GM23338 (cell line): ENCODE data around the gene ZNF689. TPM values are rescaled to one million over a fixed set of nuclear protein-coding genes. Genes with fewer than 3 reads are reported as not detected.
A peak's percentile ranks its signal among the peaks of the same experiment; 100 is the strongest.
"Not testable (repeated sequence)": the region's sequence is repeated elsewhere in the genome, so short reads cannot be mapped to it uniquely, and the experiment has no call there.

Experiments
- ATAC-seq: fragments of 200-7000 bp; cut with Tn5 transposase; 3 replicates; pipeline ENCODE4 v1.9.1; 2020
- DNase-seq: peaks from one replicate; pipeline ENCODE4 v3.0.0-alpha.2; 2015; ENCODE audit warnings: low spot score
- H2AFZ ChIP-seq: fragments of 200-600 bp; sonication (generic); 2 replicates; pipeline ENCODE4 v1.8.0; 2016; ENCODE audit warnings: antibody characterized with exemption, mild to moderate bottlenecking, moderate library complexity
- H3F3A ChIP-seq: fragments of 200-600 bp; sonication (generic); replicated peaks from 2 replicates; pipeline ENCODE4 v1.8.0; 2017; ENCODE audit warnings: antibody characterized with exemption, mixed run types, low read depth
- H3K27ac ChIP-seq: fragments of 200-600 bp; sonication (generic); 2 replicates; pipeline ENCODE4 v1.6.1; 2016; ENCODE audit warnings: low read depth
- H3K27me3 ChIP-seq: fragments of 200-600 bp; sonication (generic); 2 replicates; pipeline ENCODE4 v1.8.0; 2016; ENCODE audit warnings: mild to moderate bottlenecking, mixed run types, moderate library complexity; ENCODE audit not compliant: insufficient read depth
- H3K36me3 ChIP-seq: fragments of 200-600 bp; sonication (generic); 2 replicates; pipeline ENCODE4 v1.8.0; 2016; ENCODE audit warnings: mild to moderate bottlenecking; ENCODE audit not compliant: insufficient read depth
- H3K4me1 ChIP-seq: fragments of 200-600 bp; sonication (generic); 2 replicates; pipeline ENCODE4 v1.8.0; 2016; ENCODE audit warnings: mild to moderate bottlenecking, moderate library complexity; ENCODE audit not compliant: insufficient read depth
- H3K4me2 ChIP-seq: fragments of 200-600 bp; sonication (generic); 2 replicates; pipeline ENCODE4 v1.7.1; 2017; ENCODE audit warnings: mixed run types
- H3K4me3 ChIP-seq: fragments of 200-600 bp; sonication (generic); 2 replicates; pipeline ENCODE4 v1.6.1; 2016; ENCODE audit warnings: mixed run types
- H3K79me2 ChIP-seq: fragments of 200-600 bp; sonication (generic); replicated peaks from 2 replicates; pipeline ENCODE4 v1.8.0; 2017; ENCODE audit warnings: mild to moderate bottlenecking; ENCODE audit not compliant: insufficient read depth
- H3K9me2 ChIP-seq: fragments of 200-600 bp; sonication (generic); 2 replicates; pipeline ENCODE4 v1.8.0; 2017; ENCODE audit not compliant: insufficient read depth
- H4K20me1 ChIP-seq: fragments of 200-600 bp; sonication (generic); replicated peaks from 2 replicates; pipeline ENCODE4 v1.8.0; 2017; ENCODE audit warnings: mild to moderate bottlenecking; ENCODE audit not compliant: insufficient read depth
- H3K27ac Mint-ChIP-seq: 2 replicates; pipeline ENCODE4 v1.8.0; 2020; ENCODE audit warnings: inconsistent platforms, mild to moderate bottlenecking, moderate library complexity, mixed read lengths
- H3K27me3 Mint-ChIP-seq: 3 replicates; pipeline ENCODE4 v1.8.0; 2022; ENCODE audit warnings: low read depth, mild to moderate bottlenecking, moderate library complexity, mixed read lengths, inconsistent platforms; ENCODE audit not compliant: insufficient read depth, poor library complexity
- H3K36me3 Mint-ChIP-seq: 3 replicates; pipeline ENCODE4 v1.8.0; 2021; ENCODE audit warnings: low read depth, mild to moderate bottlenecking, inconsistent platforms, moderate library complexity, mixed read lengths
- H3K4me1 Mint-ChIP-seq: 3 replicates; pipeline ENCODE4 v1.8.0; 2020; ENCODE audit warnings: mild to moderate bottlenecking, inconsistent platforms, mixed read lengths
- H3K4me3 Mint-ChIP-seq: 3 replicates; pipeline ENCODE4 v1.8.0; 2021; ENCODE audit warnings: moderate library complexity, mild to moderate bottlenecking, inconsistent platforms, mixed read lengths
- H3K9me3 Mint-ChIP-seq: 3 replicates; pipeline ENCODE4 v1.8.0; 2020; ENCODE audit warnings: moderate library complexity, mild to moderate bottlenecking, inconsistent platforms, mixed read lengths
- CTCF ChIP-seq, 2 experiments: fragments of 200-600 bp in 1 of 2; sonication (generic) in 1 of 2; conservative IDR thresholded peaks; 2 replicates each; pipeline versions ENCODE4 v1.5.1 to v1.6.1; 2016 to 2017; ENCODE audit warnings: antibody characterized with exemption in 2 of 2, low read depth in 2 of 2, mild to moderate bottlenecking in 2 of 2, moderate library complexity in 1 of 2
- EZH2 ChIP-seq: fragments of 200-600 bp; sonication (generic); IDR thresholded peaks from one replicate; pipeline ENCODE4 v1.8.0; 2017; ENCODE audit warnings: antibody characterized with exemption, mild to moderate bottlenecking, low read depth; ENCODE audit not compliant: unreplicated experiment
- JUNB ChIP-seq: IDR thresholded peaks from one replicate; pipeline ENCODE4 v1.6.1; 2016; ENCODE audit warnings: antibody characterized with exemption; ENCODE audit not compliant: unreplicated experiment
- POLR2AphosphoS5 ChIP-seq: IDR thresholded peaks from 2 replicates; pipeline ENCODE4 v1.6.1; 2016; ENCODE audit warnings: antibody characterized with exemption, low read depth
- REST ChIP-seq: IDR thresholded peaks from one replicate; pipeline ENCODE4 v1.6.1; 2018; ENCODE audit warnings: antibody characterized with exemption; ENCODE audit not compliant: unreplicated experiment
- ZNF331 ChIP-seq: fragments of 250-450 bp; sonication (Bioruptor Pico); IDR thresholded peaks from 2 replicates; pipeline ENCODE4 v1.5.0; 2020; ENCODE audit warnings: low read depth, mild to moderate bottlenecking, moderate library complexity
- polyA plus RNA-seq: library from polyadenylated mRNA; unstranded; fragments of >200 nt; fragmentation: Nextera tagmentation; extraction: Ambion mirVana; gene quantifications from 2 replicates; pipeline ENCODE4 v1.2.1, GENCODE V29; 2016
- total RNA-seq: library from RNA; depleted of rRNA; stranded (reverse); fragments of >200 nt; shearing (Covaris generic); gene quantifications from 2 replicates; pipeline ENCODE4 v1.2.3, GENCODE V29; 2014
- TF ChIP-seq, protein P1 (sequence below): fragments of 250-450 bp; sonication (Bioruptor Pico); IDR thresholded peaks from 2 replicates; pipeline ENCODE4 v1.5.0; 2020; ENCODE audit warnings: mild to moderate bottlenecking, moderate library complexity

ZNF689 gene
- total and polyA plus RNA-seq, 2 experiments from 2014 or later, result 5.3 to 16.7 TPM

DNA sequence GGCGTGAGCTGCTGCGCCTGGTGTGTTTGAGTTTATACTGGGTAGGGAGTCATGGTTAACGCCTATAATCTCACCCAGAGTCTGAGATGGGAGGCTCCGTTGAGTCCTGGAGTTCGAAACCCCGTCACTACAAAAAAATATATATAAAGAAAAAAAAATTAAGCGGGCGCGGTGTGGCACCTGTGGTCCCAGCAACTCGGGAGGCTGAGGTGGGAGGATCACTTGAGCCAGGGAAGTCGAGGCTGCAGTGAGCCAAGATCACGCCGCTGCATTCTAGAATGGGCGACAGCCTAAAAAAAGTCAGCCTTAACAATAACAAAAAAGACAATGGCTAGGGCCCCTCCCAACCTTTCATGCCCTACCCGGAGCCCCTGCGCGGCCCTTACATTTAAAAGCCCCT lies 23.3 kb upstream of the ZNF689 start:
- H3F3A ChIP-seq, result no peaks in the 10 kb centered on the region
- H3K36me3 ChIP-seq, result no peaks in the 10 kb centered on the region
- H3K79me2 ChIP-seq, result no peaks in the 10 kb centered on the region
- peak overlapping the region; percentile 98 for H3K27ac Mint-ChIP-seq
- peak overlapping the region; percentile 68 for H3K4me3 ChIP-seq
- no peak for ATAC-seq
- DNase-seq, result no peak
- H3K36me3 Mint-ChIP-seq, result no peaks in the 10 kb centered on the region
- H3K27ac ChIP-seq, result peak overlapping the region; percentile 85
- no peaks in the 10 kb centered on the region for H3K27me3 ChIP-seq
- H2AFZ ChIP-seq, result peak overlapping the region; percentile 60
- H3K4me2 ChIP-seq, result peak overlapping the region; percentile 53; the same call in 1 of the 2 replicates
- no peak for TF ChIP-seq POLR2AphosphoS5
- TF ChIP-seq EZH2, result no peak
- TF ChIP-seq, protein P1, sequence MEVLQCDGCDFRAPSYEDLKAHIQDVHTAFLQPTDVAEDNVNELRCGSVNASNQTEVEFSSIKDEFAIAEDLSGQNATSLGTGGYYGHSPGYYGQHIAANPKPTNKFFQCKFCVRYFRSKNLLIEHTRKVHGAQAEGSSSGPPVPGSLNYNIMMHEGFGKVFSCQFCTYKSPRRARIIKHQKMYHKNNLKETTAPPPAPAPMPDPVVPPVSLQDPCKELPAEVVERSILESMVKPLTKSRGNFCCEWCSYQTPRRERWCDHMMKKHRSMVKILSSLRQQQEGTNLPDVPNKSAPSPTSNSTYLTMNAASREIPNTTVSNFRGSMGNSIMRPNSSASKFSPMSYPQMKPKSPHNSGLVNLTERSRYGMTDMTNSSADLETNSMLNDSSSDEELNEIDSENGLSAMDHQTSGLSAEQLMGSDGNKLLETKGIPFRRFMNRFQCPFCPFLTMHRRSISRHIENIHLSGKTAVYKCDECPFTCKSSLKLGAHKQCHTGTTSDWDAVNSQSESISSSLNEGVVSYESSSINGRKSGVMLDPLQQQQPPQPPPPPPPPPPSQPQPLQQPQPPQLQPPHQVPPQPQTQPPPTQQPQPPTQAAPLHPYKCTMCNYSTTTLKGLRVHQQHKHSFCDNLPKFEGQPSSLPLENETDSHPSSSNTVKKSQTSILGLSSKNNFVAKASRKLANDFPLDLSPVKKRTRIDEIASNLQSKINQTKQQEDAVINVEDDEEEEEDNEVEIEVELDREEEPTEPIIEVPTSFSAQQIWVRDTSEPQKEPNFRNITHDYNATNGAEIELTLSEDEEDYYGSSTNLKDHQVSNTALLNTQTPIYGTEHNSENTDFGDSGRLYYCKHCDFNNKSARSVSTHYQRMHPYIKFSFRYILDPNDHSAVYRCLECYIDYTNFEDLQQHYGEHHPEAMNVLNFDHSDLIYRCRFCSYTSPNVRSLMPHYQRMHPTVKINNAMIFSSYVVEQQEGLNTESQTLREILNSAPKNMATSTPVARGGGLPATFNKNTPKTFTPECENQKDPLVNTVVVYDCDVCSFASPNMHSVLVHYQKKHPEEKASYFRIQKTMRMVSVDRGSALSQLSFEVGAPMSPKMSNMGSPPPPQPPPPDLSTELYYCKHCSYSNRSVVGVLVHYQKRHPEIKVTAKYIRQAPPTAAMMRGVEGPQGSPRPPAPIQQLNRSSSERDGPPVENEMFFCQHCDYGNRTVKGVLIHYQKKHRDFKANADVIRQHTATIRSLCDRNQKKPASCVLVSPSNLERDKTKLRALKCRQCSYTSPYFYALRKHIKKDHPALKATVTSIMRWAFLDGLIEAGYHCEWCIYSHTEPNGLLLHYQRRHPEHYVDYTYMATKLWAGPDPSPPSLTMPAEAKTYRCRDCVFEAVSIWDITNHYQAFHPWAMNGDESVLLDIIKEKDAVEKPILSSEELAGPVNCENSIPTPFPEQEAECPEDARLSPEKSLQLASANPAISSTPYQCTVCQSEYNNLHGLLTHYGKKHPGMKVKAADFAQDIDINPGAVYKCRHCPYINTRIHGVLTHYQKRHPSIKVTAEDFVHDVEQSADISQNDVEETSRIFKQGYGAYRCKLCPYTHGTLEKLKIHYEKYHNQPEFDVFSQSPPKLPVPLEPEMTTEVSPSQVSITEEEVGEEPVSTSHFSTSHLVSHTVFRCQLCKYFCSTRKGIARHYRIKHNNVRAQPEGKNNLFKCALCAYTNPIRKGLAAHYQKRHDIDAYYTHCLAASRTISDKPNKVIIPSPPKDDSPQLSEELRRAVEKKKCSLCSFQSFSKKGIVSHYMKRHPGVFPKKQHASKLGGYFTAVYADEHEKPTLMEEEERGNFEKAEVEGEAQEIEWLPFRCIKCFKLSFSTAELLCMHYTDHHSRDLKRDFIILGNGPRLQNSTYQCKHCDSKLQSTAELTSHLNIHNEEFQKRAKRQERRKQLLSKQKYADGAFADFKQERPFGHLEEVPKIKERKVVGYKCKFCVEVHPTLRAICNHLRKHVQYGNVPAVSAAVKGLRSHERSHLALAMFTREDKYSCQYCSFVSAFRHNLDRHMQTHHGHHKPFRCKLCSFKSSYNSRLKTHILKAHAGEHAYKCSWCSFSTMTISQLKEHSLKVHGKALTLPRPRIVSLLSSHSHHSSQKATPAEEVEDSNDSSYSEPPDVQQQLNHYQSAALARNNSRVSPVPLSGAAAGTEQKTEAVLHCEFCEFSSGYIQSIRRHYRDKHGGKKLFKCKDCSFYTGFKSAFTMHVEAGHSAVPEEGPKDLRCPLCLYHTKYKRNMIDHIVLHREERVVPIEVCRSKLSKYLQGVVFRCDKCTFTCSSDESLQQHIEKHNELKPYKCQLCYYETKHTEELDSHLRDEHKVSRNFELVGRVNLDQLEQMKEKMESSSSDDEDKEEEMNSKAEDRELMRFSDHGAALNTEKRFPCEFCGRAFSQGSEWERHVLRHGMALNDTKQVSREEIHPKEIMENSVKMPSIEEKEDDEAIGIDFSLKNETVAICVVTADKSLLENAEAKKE (CRISPR knock-in tag), result no peak
- no peak for TF ChIP-seq ZNF331
- no peak for TF ChIP-seq REST
- TF ChIP-seq JUNB, result no peak
- TF ChIP-seq CTCF (conservative IDR thresholded peaks at IDR 0.05; ENCODE audit: low read depth in 2 of 2), result no peak
- H3K9me2 ChIP-seq, result no peaks in the 10 kb centered on the region
- H3K4me1 ChIP-seq, result no peaks in the 10 kb centered on the region
- H3K9me3 Mint-ChIP-seq, result no peaks in the 10 kb centered on the region
- H3K4me3 Mint-ChIP-seq, result peak overlapping the region; percentile 89
- H4K20me1 ChIP-seq, result no peaks in the 10 kb centered on the region
- no peaks in the 10 kb centered on the region; the same call in 2 of the 3 replicates for H3K4me1 Mint-ChIP-seq
- H3K27me3 Mint-ChIP-seq, result peaks cover 16% of the 10 kb centered on the region

DNA sequence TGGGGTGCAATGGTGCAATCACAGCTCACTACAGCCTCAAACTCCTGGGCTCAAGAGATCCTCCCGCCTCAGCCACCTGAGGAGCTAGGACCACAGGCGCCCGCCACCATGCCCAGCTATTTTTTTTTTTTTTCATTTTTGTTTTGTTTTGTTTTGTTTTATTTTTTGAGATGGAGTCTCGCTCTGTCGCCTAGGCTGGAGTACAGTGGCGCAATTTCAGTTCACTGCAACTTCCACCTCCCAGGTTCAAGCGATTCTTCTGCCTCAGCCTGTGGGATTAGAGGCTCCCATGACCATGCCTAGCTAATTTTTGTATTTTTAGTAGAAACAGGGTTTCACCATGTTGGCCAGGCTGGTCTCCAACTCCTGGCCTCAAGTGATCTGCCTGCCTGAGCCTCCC lies 22.3 kb upstream of the ZNF689 start:
- H3K27ac Mint-ChIP-seq, H2AFZ ChIP-seq, H4K20me1 ChIP-seq, H3K9me3 Mint-ChIP-seq, H3K4me3 Mint-ChIP-seq, H3K4me3 ChIP-seq, H3K27ac ChIP-seq, H3K4me1 Mint-ChIP-seq, H3F3A ChIP-seq, ATAC-seq, H3K79me2 ChIP-seq, H3K36me3 Mint-ChIP-seq, H3K27me3 ChIP-seq, DNase-seq, H3K36me3 ChIP-seq, H3K9me2 ChIP-seq, H3K4me2 ChIP-seq, H3K4me1 ChIP-seq: not testable (repeated sequence)
- peaks cover 16% of the 10 kb centered on the region for H3K27me3 Mint-ChIP-seq
